WI38 (cell line): ENCODE measurements around the gene MIPEP.

ENCODE experiments used
- H3K4me3 ChIP-seq: 2 replicates; pipeline ENCODE4 v1.5.1; 2011; ENCODE audit warnings: low read depth, mild to moderate bottlenecking, control low read depth, low read length
- CTCF ChIP-seq: IDR thresholded peaks from 2 replicates; pipeline ENCODE4 v1.5.1; 2012; ENCODE audit warnings: low read depth, mild to moderate bottlenecking, control low read depth, low read length

MIPEP gene

GRCh38 chr13:23740002-23740401 lies 149.2 kb downstream of the MIPEP start:
- H3K4me3 ChIP-seq, result no peak overlapping the region
- TF ChIP-seq CTCF, result no peak

- no peak overlapping the region for H3K4me3 ChIP-seq
- TF ChIP-seq CTCF, result no peak
These were observed 149.6 kb downstream of the MIPEP start for GRCh38 chr13:23739596-23739995.

- no peak for TF ChIP-seq CTCF
- no peak overlapping the region for H3K4me3 ChIP-seq
These were observed 152.7 kb downstream of the MIPEP start for GRCh38 chr13:23736541-23736940.

- H3K4me3 ChIP-seq, result no peak overlapping the region
- TF ChIP-seq CTCF, result no peak
These were observed 153.9 kb downstream of the MIPEP start for GRCh38 chr13:23735329-23735728.

GRCh38 chr13:23731709-23732108 lies 157.5 kb downstream of the MIPEP start:
- TF ChIP-seq CTCF, result no peak
- H3K4me3 ChIP-seq, result no peak overlapping the region

GRCh38 chr13:23730251-23730650 lies 158.9 kb downstream of the MIPEP start:
- TF ChIP-seq CTCF, result no peak

GRCh38 chr13:23729531-23729930 lies 159.7 kb downstream of the MIPEP start:
- H3K4me3 ChIP-seq, result no peak overlapping the region
- TF ChIP-seq CTCF, result no peak

More at GRCh38 chr13:23730251-23730650, 158.9 kb downstream of the MIPEP start:
- H3K4me3 ChIP-seq, result no peak overlapping the region
